Measurements from ENCODE around the gene SRSF2.
"Not testable (repeated sequence)": the region's sequence is repeated elsewhere in the genome, so short reads cannot be mapped to it uniquely, and the experiment has no call there.

SRSF2 gene

DNA sequence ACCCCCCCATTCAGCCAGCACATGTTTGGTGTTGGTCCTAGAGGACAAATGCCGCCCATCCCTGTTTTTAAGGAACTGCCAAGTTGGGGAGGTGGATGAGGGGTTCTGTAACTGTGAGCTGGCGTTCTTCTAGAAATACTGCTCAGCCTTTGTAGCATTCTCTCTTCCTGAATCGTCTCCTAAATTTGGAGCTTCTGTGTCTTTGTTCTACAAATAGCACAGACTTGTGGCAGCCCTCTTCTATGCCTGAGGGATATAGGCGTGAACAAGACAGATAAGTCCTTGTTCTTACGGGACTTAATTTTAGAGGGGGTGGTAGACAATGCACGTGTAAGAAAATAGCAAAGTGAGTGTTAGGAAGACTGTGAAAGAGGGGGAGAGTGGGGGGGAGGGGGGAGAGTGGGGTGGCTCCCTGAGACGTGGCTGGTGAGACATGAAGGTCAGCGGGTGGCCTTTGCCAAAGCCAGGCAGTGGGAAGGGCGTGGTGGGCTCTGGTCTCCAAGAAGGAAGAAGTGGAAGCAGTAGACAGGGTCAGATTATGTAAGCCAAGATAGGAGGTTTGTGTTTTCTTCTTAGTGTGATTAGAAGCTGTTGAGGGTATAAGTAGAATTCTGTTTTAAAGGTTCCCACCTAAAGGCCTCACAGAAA, 10.7 kb upstream of the SRSF2 start:
- H3K4me1 Mint-ChIP-seq (ENCODE audit: low read depth): peaks cover 10% of the 10 kb centered on the region
- H3K27ac Mint-ChIP-seq: no peak overlapping the region
- H3K9me3 Mint-ChIP-seq: no peaks in the 10 kb centered on the region
- H3K36me3 Mint-ChIP-seq (ENCODE audit: low read depth): peaks cover 35% of the 10 kb centered on the region
- H3K27me3 Mint-ChIP-seq: no peaks in the 10 kb centered on the region
- no peak overlapping the region for H3K4me3 Mint-ChIP-seq

GRCh38 chr17:76745785-76746184, 8.7 kb upstream of the SRSF2 start:
- H3K36me3 Mint-ChIP-seq (ENCODE audit: low read depth): peaks cover 44% of the 10 kb centered on the region
- not testable (repeated sequence) for H3K4me3 Mint-ChIP-seq; H3K27ac Mint-ChIP-seq; H3K27me3 Mint-ChIP-seq; H3K4me1 Mint-ChIP-seq (ENCODE audit: low read depth); H3K9me3 Mint-ChIP-seq

DNA sequence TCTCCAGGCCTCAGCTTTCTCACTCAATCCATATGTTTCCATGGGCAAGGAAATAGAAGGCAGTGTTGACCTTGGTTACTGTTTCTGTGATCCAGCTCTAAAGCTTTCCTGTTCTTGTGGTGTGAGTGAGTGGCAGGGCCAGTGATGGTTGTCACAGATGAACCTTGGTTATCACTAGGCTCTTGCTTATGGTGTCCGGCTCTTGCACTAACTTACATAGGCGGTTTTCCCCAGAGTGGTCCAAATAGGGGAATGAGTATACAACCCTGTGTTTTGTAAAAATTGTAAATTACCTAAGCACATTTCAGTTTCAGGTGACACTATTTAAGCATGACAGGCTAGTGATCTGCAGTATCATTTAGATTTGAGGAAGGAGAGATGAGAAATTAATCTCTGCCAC, 7.6 kb upstream of the SRSF2 start:
- Mint-ChIP-seq H3K4me1 (ENCODE audit: low read depth) (peaks cover under 1% of the 10 kb centered on the region), H3K27ac (no peak overlapping the region), H3K36me3 (ENCODE audit: low read depth) (peaks cover 40% of the 10 kb centered on the region), H3K9me3 (no peaks in the 10 kb centered on the region), H3K4me3 (no peak overlapping the region), H3K27me3 (no peaks in the 10 kb centered on the region)

DNA sequence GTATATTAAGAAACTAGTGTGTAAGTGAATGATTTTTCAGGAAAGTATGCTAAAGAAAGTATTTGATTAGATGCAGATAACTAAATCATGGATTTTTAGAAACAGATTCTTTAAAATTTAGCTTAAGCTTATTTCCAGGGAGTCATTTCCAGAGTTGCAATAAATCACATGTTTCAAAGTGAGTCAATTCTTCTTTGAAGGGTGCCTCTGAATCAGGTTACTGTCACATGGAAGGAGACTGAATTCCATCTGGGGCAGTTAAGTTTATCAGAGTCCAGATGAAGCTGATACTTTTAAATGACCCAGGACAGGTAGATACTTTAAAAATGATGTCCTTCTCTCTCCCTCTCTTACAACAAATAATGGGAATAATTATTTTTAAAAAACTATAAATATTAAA, 5.8 kb upstream of the SRSF2 start:
- no peaks in the 10 kb centered on the region for H3K27me3 Mint-ChIP-seq
- peaks cover 40% of the 10 kb centered on the region for H3K36me3 Mint-ChIP-seq (ENCODE audit: low read depth)
- no peak overlapping the region for H3K27ac Mint-ChIP-seq
- H3K9me3 Mint-ChIP-seq: no peaks in the 10 kb centered on the region
- H3K4me1 Mint-ChIP-seq (ENCODE audit: low read depth): peaks cover 17% of the 10 kb centered on the region
- H3K4me3 Mint-ChIP-seq: no peak overlapping the region

DNA sequence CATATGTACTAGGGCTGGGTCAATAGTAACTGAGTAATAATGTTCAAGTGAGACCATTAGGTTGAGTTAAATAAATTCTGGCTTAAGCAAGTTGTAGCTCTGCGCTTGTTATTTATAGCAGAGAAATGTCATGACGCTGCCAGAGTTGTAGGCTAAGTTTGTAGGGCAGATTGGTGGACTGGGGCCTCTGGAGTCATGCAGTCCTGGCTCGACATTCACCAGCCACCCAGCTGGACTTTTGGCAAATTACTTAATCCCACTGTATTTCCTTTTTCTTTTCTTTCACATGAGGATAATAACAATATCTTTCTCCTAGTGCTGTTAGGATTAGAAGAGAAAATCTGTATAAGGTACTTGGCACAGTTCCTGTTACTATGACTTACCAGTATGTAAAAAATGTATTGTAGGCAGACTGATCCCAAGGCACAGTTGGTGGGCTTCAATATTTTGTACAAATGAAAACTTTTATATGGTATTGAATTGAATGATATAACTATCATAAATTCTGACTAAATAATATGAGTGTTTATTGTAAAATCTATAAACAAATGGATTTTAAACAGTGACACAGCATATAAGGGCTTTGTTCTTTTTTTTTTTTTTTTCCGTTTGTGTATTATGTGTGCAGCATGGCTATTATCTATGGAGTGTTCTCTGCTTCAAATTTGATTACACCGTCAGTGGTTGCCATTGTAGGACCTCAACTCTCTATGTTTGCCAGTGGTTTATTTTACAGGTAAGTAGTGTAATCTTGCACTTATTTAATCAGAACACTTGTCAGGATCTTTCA, 3.4 kb upstream of the SRSF2 start:
- Mint-ChIP-seq H3K27ac (no peak overlapping the region), H3K4me3 (no peak overlapping the region), H3K27me3 (no peaks in the 10 kb centered on the region), H3K4me1 (ENCODE audit: low read depth) (peaks cover 18% of the 10 kb centered on the region), H3K9me3 (no peaks in the 10 kb centered on the region), H3K36me3 (ENCODE audit: low read depth) (peaks cover 36% of the 10 kb centered on the region)

GRCh38 chr17:76739568-76740115, 2.5 kb upstream of the SRSF2 start:
- peaks cover 23% of the 10 kb centered on the region for H3K4me1 Mint-ChIP-seq (ENCODE audit: low read depth)
- peaks cover 36% of the 10 kb centered on the region for H3K36me3 Mint-ChIP-seq (ENCODE audit: low read depth)
- not testable (repeated sequence) for H3K4me3 Mint-ChIP-seq, H3K27me3 Mint-ChIP-seq, H3K27ac Mint-ChIP-seq, H3K9me3 Mint-ChIP-seq

- Mint-ChIP-seq H3K27me3 (no peaks in the 10 kb centered on the region), H3K9me3 (no peaks in the 10 kb centered on the region), H3K36me3 (ENCODE audit: low read depth) (peaks cover 41% of the 10 kb centered on the region), H3K27ac (peak overlapping the region; percentile 92), H3K4me1 (ENCODE audit: low read depth) (peaks cover 34% of the 10 kb centered on the region), H3K4me3 (peak overlapping the region; percentile 96)
Measured at GRCh38 chr17:76738468-76738850, 1.3 kb upstream of the SRSF2 start.

GRCh38 chr17:76737676-76738467, 741 bp upstream of the SRSF2 start, which contains the start of gene MFSD11:
Gene MFSD11, plus strand, starts transcription at chr17:76738119. Its CDS starts 234 bp downstream, at chr17:76738353.
- peak within 1 kb of the TSS; percentile 96 for H3K4me3 Mint-ChIP-seq
- H3K36me3 Mint-ChIP-seq (ENCODE audit: low read depth): peaks cover 47% of the 10 kb centered on the region
- no peaks in the 10 kb centered on the region for H3K27me3 Mint-ChIP-seq
- H3K27ac Mint-ChIP-seq: peak within 1 kb of the TSS; percentile 99
- peaks cover 40% of the 10 kb centered on the region for H3K4me1 Mint-ChIP-seq (ENCODE audit: low read depth)
- no peaks in the 10 kb centered on the region for H3K9me3 Mint-ChIP-seq

GRCh38 chr17:76736349-76737081, 616 bp downstream of the SRSF2 start:
- Mint-ChIP-seq H3K4me3 (peak overlapping the region; percentile 96), H3K4me1 (ENCODE audit: low read depth) (peaks cover 50% of the 10 kb centered on the region), H3K27ac (peak overlapping the region; percentile 99), H3K36me3 (ENCODE audit: low read depth) (peaks cover 50% of the 10 kb centered on the region), H3K27me3 (no peaks in the 10 kb centered on the region), H3K9me3 (no peaks in the 10 kb centered on the region)

DNA sequence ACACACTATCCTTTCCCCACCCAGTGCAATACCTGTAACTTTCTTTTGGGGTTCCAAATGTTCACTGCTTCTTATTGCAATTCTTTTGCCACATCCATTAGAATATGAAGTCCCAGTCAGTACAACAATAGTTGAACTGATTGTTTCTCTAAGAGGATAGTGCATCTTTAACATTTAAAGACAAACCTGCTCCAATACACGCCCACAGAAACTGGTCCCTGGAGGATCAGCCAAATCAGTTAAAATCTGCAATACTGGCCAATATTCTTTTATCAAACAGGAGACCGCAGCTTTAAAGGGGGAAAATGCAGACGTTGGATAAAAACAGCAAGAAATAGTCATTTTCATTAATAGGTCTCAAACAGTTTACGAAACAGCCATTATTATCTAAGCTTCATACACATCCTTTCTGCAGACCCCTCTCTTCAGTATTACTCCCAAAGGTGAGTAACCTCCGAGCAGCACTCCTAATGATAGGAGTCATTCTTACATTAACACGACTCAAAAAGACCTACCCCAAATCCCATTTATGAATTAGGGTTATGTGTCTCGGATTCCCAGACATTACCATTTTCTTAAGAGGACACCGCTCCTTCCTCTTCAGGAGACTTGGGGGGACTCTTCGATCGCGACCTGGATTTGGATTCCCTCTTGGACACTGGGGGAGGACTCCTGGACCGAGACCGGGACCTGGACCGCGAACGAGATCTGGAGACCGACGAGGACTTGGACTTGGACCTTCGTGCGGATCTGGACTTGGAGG, 1.4 kb downstream of the SRSF2 start:
- peak overlapping the region; percentile 96 for H3K4me3 Mint-ChIP-seq
- peaks cover 49% of the 10 kb centered on the region for H3K36me3 Mint-ChIP-seq (ENCODE audit: low read depth)
- no peaks in the 10 kb centered on the region for H3K9me3 Mint-ChIP-seq
- peak overlapping the region; percentile 96 for H3K27ac Mint-ChIP-seq
- H3K27me3 Mint-ChIP-seq: no peaks in the 10 kb centered on the region
- peaks cover 54% of the 10 kb centered on the region for H3K4me1 Mint-ChIP-seq (ENCODE audit: low read depth)

DNA sequence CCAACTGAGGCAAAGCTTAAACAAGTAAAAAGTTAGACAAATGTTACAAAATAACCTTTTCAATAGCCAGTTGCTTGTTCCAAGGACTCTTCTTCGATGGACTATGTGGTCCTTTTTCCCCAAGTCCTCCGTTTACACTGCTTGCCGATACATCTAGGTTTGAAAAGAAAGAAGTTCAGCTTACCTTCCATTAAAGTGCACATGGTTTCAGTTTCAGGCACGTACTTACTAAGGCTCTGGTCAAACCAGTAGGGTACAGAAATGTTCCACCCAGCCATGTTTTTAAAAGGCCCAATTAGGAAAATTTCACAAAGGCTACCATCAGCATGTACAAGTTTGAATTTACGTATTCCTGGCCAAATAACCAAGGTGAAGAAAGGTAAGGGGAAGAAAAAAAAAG, 2.1 kb downstream of the SRSF2 start:
- peak overlapping the region; percentile 96 for H3K27ac Mint-ChIP-seq
- H3K9me3 Mint-ChIP-seq: no peaks in the 10 kb centered on the region
- H3K4me1 Mint-ChIP-seq (ENCODE audit: low read depth): peaks cover 59% of the 10 kb centered on the region
- H3K36me3 Mint-ChIP-seq (ENCODE audit: low read depth): peaks cover 52% of the 10 kb centered on the region
- H3K4me3 Mint-ChIP-seq: peak overlapping the region; percentile 96
- no peaks in the 10 kb centered on the region for H3K27me3 Mint-ChIP-seq

GRCh38 chr17:76734080-76734840, 2.9 kb downstream of the SRSF2 start:
- peak overlapping the region; percentile 96 for H3K27ac Mint-ChIP-seq
- no peaks in the 10 kb centered on the region for H3K9me3 Mint-ChIP-seq
- H3K4me1 Mint-ChIP-seq (ENCODE audit: low read depth): peaks cover 62% of the 10 kb centered on the region
- H3K4me3 Mint-ChIP-seq: peak overlapping the region; percentile 96
- no peaks in the 10 kb centered on the region for H3K27me3 Mint-ChIP-seq
- H3K36me3 Mint-ChIP-seq (ENCODE audit: low read depth): peaks cover 58% of the 10 kb centered on the region

DNA sequence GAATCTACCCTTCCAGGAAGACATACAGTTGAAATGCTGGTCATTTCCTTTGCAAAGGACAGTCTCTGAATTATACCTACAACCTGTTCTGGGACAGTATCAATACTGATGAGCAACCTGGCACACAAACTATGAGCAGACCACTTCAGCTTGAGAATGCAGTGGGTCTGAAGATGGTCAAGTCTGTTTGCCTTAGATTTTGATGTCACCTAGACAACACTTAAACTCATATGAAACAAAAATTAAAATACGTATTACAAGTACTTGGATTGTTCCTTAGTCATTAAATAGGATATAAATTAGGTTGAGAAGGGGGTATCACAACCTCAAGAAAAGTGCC, 3.5 kb downstream of the SRSF2 start:
- H3K27me3 Mint-ChIP-seq: no peaks in the 10 kb centered on the region
- H3K36me3 Mint-ChIP-seq (ENCODE audit: low read depth): peaks cover 60% of the 10 kb centered on the region
- H3K27ac Mint-ChIP-seq: peak overlapping the region; percentile 96
- no peaks in the 10 kb centered on the region for H3K9me3 Mint-ChIP-seq
- H3K4me3 Mint-ChIP-seq: peak overlapping the region; percentile 96
- peaks cover 62% of the 10 kb centered on the region for H3K4me1 Mint-ChIP-seq (ENCODE audit: low read depth)
